Upper lobe of left lung (tissue), 4 donors: Measurements from ENCODE around the gene SH2D6.

Experiments
- CTCF ChIP-seq, 6 experiments: fragments of 450-650 bp in 4 of 6; fragments of 200-600 bp in 2 of 6; sonication (generic) in 2 of 6; IDR thresholded peaks; one replicate each; pipeline ENCODE4 v1.5.1; 2016 to 2019; ENCODE audit warnings: antibody characterized with exemption in 6 of 6
- EP300 ChIP-seq, 4 donors: sonication (generic); formaldehyde crosslinking; IDR thresholded peaks; one replicate each; pipeline ENCODE4 v1.5.1; 2017; ENCODE audit warnings: antibody characterized with exemption in 4 of 4, control low read depth in 2 of 4
- POLR2AphosphoS5 ChIP-seq, 2 donors: sonication (generic); formaldehyde crosslinking; IDR thresholded peaks; one replicate each; pipeline ENCODE4 v1.5.1; 2017; ENCODE audit warnings: antibody characterized with exemption in 2 of 2

- TF ChIP-seq EP300 (IDR thresholded peaks at IDR 0.05) (no peak), CTCF (IDR thresholded peaks at IDR 0.05) (no peak), POLR2AphosphoS5 (IDR thresholded peaks at IDR 0.05) (no peak)
Observed at GRCh38 chr2:85430752-85431569, 12.4 kb downstream of the SH2D6 start.
